SH-SY5Y (cell line): ENCODE results near the gene ASAP2.

ENCODE experiments used
- GATA2 ChIP-seq: IDR thresholded peaks from 2 replicates; pipeline ENCODE4 v1.6.1; 2011; ENCODE audit warnings: mild to moderate bottlenecking, low read depth, low read length
- GATA3 ChIP-seq: IDR thresholded peaks from 2 replicates; pipeline ENCODE4 v1.6.1; 2011; ENCODE audit warnings: low read depth, mild to moderate bottlenecking, low read length, moderate library complexity

- TF ChIP-seq GATA3 (no peak), GATA2 (no peak)
Observed at GRCh38 chr2:9200633-9201015, 6.0 kb upstream of the ASAP2 start.
